Measurements from ENCODE around the gene TMEM69.
"Not testable (repeated sequence)": the region's sequence is repeated elsewhere in the genome, so short reads cannot be mapped to it uniquely, and the experiment has no call there.

TMEM69 gene

DNA sequence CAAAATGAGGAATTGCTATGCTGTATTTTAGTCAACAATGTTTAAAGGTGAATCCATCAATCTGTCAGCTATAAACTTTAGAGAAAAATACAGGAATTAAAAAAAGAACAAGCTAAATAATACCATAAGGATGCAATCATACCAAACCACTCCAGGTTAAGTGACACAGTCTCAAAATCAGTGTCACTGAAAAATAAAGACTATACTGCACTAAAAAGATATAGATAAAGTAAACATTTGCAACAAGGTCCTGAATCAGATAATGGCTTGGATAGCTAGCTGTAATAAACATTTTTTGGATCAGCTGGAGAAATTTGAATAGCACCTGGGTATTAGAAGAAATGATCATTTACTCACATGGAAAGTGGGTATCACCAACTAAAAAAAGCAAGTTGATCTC is 9.5 kb upstream of the TMEM69 start:
- no peak for DNase-seq

- DNase-seq = no peak
Measured at GRCh38 chr1:45679123-45679522, 8.9 kb upstream of the TMEM69 start.

DNA sequence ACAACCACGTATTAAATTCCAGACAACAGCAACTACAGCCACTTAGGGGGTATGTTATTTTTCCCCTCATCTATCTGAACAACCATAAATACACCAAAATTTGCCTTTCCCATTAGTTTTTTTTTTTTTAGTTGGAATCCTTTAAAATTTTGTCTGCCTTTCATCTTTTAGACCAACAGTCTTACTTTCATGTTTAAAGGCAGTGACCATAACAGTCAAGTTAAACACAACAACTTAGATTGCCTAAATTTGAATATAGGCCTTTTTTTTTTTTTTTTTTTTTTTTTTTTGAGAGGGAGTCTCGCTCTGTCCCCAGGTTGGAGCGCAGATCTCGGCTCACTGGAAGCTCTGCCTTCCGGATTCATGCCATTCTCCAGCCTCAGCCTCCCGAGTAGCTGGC is 5.0 kb upstream of the TMEM69 start:
- no peak for DNase-seq

- no peak for DNase-seq
Measured at GRCh38 chr1:45684402-45684801, 3.6 kb upstream of the TMEM69 start.

DNA sequence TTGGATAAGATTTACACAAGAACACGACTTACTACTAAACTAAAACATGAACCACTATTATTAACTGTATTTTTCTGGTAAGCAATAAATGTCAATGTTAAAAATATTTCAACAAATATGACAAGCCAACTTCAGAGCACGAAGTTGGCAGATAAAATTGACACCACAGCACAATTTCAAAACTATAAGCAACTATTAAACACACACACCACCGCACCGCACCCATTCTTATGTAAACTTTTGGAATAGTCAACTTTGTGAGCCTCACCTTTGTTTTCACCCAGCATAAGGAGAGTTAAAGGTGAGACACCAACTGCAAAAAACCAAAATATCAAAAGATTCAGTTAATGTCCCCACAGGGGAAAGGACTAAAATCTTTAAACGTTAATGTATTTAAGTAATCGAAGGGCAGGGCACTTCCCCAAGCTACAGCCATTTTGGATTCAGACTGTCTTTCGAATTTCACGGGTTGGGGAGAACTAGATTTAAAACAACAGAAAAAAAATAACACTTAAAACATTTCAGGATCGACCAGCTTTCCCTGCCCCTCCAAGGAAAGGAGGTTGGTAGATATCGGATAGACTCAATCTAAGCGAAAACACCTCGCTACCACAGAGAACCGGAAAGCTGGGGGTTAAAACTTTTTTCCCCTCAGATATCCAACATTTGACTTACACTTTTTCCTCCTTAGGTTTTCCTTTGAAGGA is 2.5 kb upstream of the TMEM69 start:
- DNase-seq = no peak

GRCh38 chr1:45686015-45686287 is 2.0 kb upstream of the TMEM69 start:
- no peak for DNase-seq

DNA sequence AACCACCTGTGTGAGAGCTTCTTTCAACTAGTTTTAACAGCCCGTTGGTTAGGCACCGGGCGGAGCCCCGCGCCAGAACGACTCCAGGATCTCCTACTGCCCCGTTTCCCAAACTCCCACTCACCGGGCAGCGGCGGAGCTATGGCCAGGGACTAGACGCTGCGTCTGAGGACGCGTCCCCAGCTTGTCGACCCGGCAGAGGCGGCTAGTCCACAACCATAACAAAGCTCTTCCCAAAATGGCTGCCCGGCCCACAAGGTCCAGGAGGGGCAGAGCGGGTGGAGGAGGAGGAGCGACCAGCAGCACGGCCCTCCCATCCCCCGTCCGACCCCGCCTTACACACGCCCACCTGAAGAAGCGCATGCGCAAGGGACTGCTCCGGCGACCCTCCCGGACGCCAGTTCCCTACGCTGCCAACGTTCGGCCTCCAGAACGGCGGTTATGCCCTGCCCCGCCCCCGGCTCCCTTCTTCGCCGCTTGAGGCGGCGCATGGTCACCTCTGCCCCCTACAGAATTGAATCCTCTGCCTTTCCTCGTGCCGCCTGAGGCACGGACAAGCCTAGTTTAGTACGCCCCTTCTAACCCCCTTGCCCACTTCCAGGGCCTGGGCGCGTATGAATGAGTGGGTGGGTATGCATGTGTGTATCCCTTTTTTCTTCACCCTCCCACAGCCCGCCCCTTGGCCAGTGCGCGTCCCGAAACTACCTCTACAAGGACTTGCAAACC is 1.5 kb upstream of the TMEM69 start, which contains the start of gene GPBP1L1:
Gene GPBP1L1 (minus strand): TSS at position 246 of the 726 bp plus-strand sequence. CDS start 27,446 bp downstream, outside the sequence.
- peak; percentile 99 for DNase-seq

- peak; percentile 99 for DNase-seq
Measured at GRCh38 chr1:45687014-45687753, 797 bp upstream of the TMEM69 start.

DNA sequence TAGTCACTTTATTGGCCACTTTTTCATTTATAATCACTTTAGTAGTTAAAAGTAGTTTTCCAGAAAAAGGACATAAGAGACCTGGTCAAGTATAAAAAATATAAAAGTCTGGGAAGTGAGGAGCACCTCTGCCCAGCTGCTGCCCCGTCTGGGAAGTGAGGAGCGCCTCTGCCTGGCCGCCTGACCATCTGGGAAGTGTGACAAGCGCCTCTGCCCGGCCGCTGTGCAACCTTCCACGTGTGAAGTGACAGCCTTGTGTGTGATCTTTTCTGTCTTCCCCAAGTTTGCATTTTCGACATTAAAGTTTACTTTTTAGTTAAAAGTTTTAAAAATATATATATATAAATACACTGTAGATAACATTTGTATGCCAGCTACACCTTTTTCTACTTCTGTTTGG is 5.8 kb downstream of the TMEM69 start:
- not testable (repeated sequence) for DNase-seq

DNA sequence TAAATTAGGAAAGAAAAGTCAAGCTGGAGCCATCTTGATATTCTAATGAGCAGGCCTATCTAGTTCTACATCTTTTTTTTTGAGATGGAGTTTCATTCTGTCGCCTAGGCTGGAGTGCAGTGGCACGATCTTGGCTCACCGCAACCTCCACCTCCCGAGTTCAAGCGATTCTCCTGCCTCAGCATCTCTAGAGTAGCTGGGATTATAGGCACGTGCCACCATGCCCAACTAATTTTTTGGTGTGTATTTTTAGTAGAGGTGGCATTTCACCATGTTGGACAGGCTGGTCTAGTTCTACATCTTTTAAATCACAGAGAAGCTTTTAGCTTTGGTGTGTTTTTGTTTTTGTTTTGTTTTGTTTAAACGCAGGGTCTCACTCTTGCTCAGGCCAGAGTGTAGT is 6.8 kb downstream of the TMEM69 start:
- DNase-seq = no peak

GRCh38 chr1:45704637-45705036 is 16.7 kb downstream of the TMEM69 start:
- DNase-seq = no peak

GRCh38 chr1:45713711-45714110 is 25.7 kb downstream of the TMEM69 start:
- DNase-seq = no peak

GRCh38 chr1:45716700-45717099 is 28.7 kb downstream of the TMEM69 start:
- DNase-seq = no peak

DNA sequence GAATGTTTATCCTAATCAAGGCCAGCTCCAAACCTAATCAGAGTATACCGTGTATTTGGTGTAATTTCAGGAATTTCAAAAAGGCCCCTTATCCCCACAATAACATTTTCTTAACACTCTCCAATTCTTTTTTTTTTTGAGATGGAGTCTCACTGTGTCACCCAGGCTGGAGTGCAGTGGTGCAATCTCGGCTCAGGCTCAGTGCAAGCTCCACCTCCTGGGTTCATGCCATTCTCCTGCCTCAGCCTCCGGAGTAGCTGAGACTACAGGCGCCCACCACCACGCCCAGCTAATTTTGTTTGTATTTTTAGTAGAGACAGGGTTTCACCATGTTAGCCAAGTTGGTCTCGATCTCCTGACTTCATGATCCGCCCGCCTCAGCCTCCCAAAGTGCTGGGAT is 29.4 kb downstream of the TMEM69 start:
- not testable (repeated sequence) for DNase-seq

GRCh38 chr1:45718289-45718688 is 30.3 kb downstream of the TMEM69 start:
- DNase-seq = no peak

GRCh38 chr1:45721207-45721606 is 33.2 kb downstream of the TMEM69 start:
- no peak for DNase-seq

- no peak for DNase-seq
Measured at GRCh38 chr1:45722809-45723208, 34.8 kb downstream of the TMEM69 start.

- DNase-seq = no peak
Measured at GRCh38 chr1:45723248-45723930, 35.4 kb downstream of the TMEM69 start.

DNA sequence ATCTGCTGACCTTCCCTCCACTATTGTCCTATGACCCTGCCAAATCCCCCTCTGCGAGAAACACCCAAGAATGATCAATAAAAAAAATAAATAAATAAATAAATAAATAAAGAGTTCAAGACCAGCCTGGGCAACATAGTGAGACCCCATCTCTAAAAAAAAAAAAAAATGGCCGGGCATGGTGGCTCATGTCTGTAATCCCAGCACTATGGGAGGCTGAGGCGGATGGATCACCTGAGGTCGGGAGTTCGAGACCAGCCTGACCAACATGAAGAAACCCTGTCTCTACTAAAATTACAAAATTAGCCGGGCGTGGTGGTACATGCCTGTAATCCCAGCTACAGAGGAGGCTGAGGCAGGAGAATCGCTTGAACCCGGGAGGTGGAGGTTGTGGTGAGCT is 38.0 kb downstream of the TMEM69 start:
- DNase-seq = not testable (repeated sequence)

DNA sequence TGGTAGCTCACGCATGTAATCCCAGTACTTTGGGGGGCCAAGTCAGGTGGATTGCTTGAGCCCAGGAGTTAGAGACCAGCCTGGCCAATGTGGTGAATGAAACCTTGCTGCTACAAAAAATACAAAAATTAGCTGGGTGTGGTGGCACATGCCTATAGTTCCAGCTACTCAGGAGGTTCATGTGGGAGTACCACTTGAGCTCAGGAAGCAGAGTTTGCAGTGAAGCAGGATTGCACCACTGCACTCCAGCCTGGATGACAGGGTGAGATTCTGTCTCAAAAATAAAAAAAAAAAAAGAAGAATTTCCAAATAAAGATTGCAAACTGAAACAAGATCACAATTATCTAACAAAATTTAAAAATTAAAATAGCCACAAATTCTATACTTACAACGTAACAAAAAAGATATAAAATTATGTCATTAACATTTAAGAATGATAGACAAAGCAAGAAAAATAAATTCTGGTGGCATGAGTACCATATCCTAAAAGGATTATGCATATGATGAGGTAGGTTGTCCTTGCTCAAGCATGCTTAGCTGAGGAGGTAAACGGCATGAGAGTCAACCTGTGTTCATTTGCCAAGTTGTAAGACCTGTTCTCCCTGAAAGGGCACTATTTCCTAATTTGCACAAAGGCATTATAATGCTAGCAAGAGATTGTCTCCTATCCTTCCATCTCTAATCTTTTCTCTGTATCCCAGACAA is 42.2 kb downstream of the TMEM69 start:
- no peak for DNase-seq

- no peak for DNase-seq
Measured at GRCh38 chr1:45730780-45731319, 42.9 kb downstream of the TMEM69 start.

- DNase-seq = no peak
Measured at GRCh38 chr1:45739137-45739536, 51.2 kb downstream of the TMEM69 start.

All from right hindlimb (tissue), 1 donor.